H9 (cell line): ENCODE results near the gene YIPF5. TPM values are rescaled to one million over a fixed set of nuclear protein-coding genes. Genes with fewer than 3 reads are reported as not detected.

ENCODE experiments used
- DNase-seq: peaks from one replicate; pipeline ENCODE4 v3.0.0-alpha.2; 2017
- H2AFZ ChIP-seq: one replicate; pipeline ENCODE4 v1.6.1; 2013; ENCODE audit warnings: mild to moderate bottlenecking, low read length, control low read depth, moderate library complexity
- H2AK5ac ChIP-seq: 2 replicates; pipeline ENCODE4 v1.6.1; 2013; ENCODE audit warnings: low read length, control low read depth, mixed read lengths; ENCODE audit not compliant: insufficient read length
- H2BK120ac ChIP-seq: one replicate; pipeline ENCODE4 v1.6.1; 2013; ENCODE audit warnings: low read depth, mild to moderate bottlenecking, low read length, control low read depth, inconsistent platforms; ENCODE audit not compliant: poor library complexity, severe bottlenecking
- H2BK12ac ChIP-seq: 2 replicates; pipeline ENCODE4 v1.6.1; 2013; ENCODE audit warnings: low read length, control low read depth, mixed read lengths, low read depth; ENCODE audit not compliant: insufficient read length
- H2BK15ac ChIP-seq: 2 replicates; pipeline ENCODE4 v1.6.1; 2013; ENCODE audit warnings: low read depth, low read length, control low read depth
- H2BK20ac ChIP-seq: one replicate; pipeline ENCODE4 v1.6.1; 2013; ENCODE audit warnings: low read depth, mild to moderate bottlenecking, low read length, control low read depth, inconsistent platforms; ENCODE audit not compliant: poor library complexity, severe bottlenecking
- H2BK5ac ChIP-seq: 2 replicates; pipeline ENCODE4 v1.6.1; 2013; ENCODE audit warnings: low read length, control low read depth, mixed read lengths; ENCODE audit not compliant: insufficient read length
- H3K14ac ChIP-seq: 2 replicates; pipeline ENCODE4 v1.6.1; 2013; ENCODE audit warnings: low read length, control low read depth; ENCODE audit not compliant: insufficient read depth
- H3K18ac ChIP-seq: 2 replicates; pipeline ENCODE4 v1.6.1; 2013; ENCODE audit warnings: low read depth, mild to moderate bottlenecking, mixed read lengths, low read length, control low read depth; ENCODE audit not compliant: insufficient read length
- H3K23ac ChIP-seq: 2 replicates; pipeline ENCODE4 v1.6.1; 2013; ENCODE audit warnings: low read length, control low read depth, mixed read lengths, low read depth; ENCODE audit not compliant: insufficient read length
- H3K23me2 ChIP-seq: 2 replicates; pipeline ENCODE4 v1.6.1; 2013; ENCODE audit warnings: low read depth, mild to moderate bottlenecking, mixed read lengths, low read length, control low read depth; ENCODE audit not compliant: insufficient read length, poor library complexity, severe bottlenecking
- H3K27ac ChIP-seq: 2 replicates; pipeline ENCODE4 v1.5.1; 2013; ENCODE audit warnings: low read length, control low read depth, mixed read lengths, low read depth; ENCODE audit not compliant: insufficient read length
- H3K27me3 ChIP-seq: 2 replicates; pipeline ENCODE4 v1.6.1; 2013; ENCODE audit warnings: low read length, control low read depth, inconsistent platforms; ENCODE audit not compliant: insufficient read depth
- H3K4ac ChIP-seq: 2 replicates; pipeline ENCODE4 v1.6.1; 2013; ENCODE audit warnings: low read depth, mild to moderate bottlenecking, control low read depth, inconsistent platforms, low read length, moderate library complexity
- H3K4me1 ChIP-seq: 2 replicates; pipeline ENCODE4 v1.6.1; 2013; ENCODE audit warnings: low read length, control low read depth, inconsistent platforms; ENCODE audit not compliant: insufficient read depth
- H3K4me2 ChIP-seq: 2 replicates; pipeline ENCODE4 v1.6.1; 2013; ENCODE audit warnings: low read length, control low read depth, mixed read lengths; ENCODE audit not compliant: insufficient read length, insufficient read depth
- H3K56ac ChIP-seq: 2 replicates; pipeline ENCODE4 v1.6.1; 2013; ENCODE audit warnings: low read depth, mild to moderate bottlenecking, mixed read lengths, low read length, control low read depth; ENCODE audit not compliant: insufficient read length
- H3K79me1 ChIP-seq: 2 replicates; pipeline ENCODE4 v1.6.1; 2013; ENCODE audit warnings: low read depth, mild to moderate bottlenecking, moderate library complexity, low read length, control low read depth, inconsistent platforms; ENCODE audit not compliant: insufficient read depth, poor library complexity, severe bottlenecking
- H3K79me2 ChIP-seq: 2 replicates; pipeline ENCODE4 v1.6.1; 2013; ENCODE audit warnings: low read length, control low read depth, inconsistent platforms; ENCODE audit not compliant: insufficient read depth
- H3K9ac ChIP-seq: 2 replicates; pipeline ENCODE4 v1.6.1; 2013; ENCODE audit warnings: low read length, control low read depth, mixed read lengths; ENCODE audit not compliant: insufficient read length; ENCODE audit errors: extremely low read depth
- H3K9me3 ChIP-seq: one replicate; pipeline ENCODE4 v1.6.1; 2013; ENCODE audit warnings: low read depth, low read length, inconsistent platforms; ENCODE audit not compliant: control insufficient read depth
- H3T11ph ChIP-seq: one replicate; pipeline ENCODE4 v1.6.1; 2013; ENCODE audit warnings: mild to moderate bottlenecking, low read length, control low read depth, inconsistent platforms
- H4K20me1 ChIP-seq: one replicate; pipeline ENCODE4 v1.6.1; 2013; ENCODE audit not compliant: control insufficient read depth, insufficient read length, insufficient read depth
- H4K5ac ChIP-seq: 2 replicates; pipeline ENCODE4 v1.6.1; 2013; ENCODE audit warnings: low read depth, mild to moderate bottlenecking, mixed read lengths, low read length, control low read depth; ENCODE audit not compliant: insufficient read length
- H4K8ac ChIP-seq: replicated peaks from 2 replicates; pipeline ENCODE4 v1.6.1; 2013; ENCODE audit warnings: low read length, control low read depth, mixed read lengths, low read depth; ENCODE audit not compliant: insufficient read length
- H4K91ac ChIP-seq: 2 replicates; pipeline ENCODE4 v1.6.1; 2013; ENCODE audit warnings: low read depth, mild to moderate bottlenecking, moderate library complexity, mixed read lengths, low read length, control low read depth; ENCODE audit not compliant: insufficient read length
- H3K27ac Mint-ChIP-seq, 3 experiments: 2 replicates in 2 of 3; 3 replicates in 1 of 3; pipeline ENCODE4 v1.8.0; 2020 to 2021; ENCODE audit warnings: mixed read lengths in 3 of 3, mild to moderate bottlenecking in 1 of 3, moderate library complexity in 1 of 3
- H3K27me3 Mint-ChIP-seq: 2 replicates; pipeline ENCODE4 v1.8.0; 2021; ENCODE audit warnings: low read depth, mild to moderate bottlenecking, moderate library complexity, mixed read lengths
- H3K36me3 Mint-ChIP-seq, 3 experiments: 2 replicates in 2 of 3; 3 replicates in 1 of 3; pipeline ENCODE4 v1.8.0; 2020 to 2021; ENCODE audit warnings: low read depth in 3 of 3, mixed read lengths in 3 of 3; ENCODE audit not compliant: insufficient read depth in 1 of 3
- H3K4me1 Mint-ChIP-seq, 2 experiments: 2 replicates each; pipeline ENCODE4 v1.8.0; 2020; ENCODE audit warnings: mixed read lengths in 2 of 2
- H3K4me3 Mint-ChIP-seq, 2 experiments: 2 replicates in 1 of 2; 3 replicates in 1 of 2; pipeline ENCODE4 v1.8.0; 2020 to 2021; ENCODE audit warnings: mild to moderate bottlenecking in 2 of 2, mixed read lengths in 2 of 2, moderate library complexity in 1 of 2
- H3K9me3 Mint-ChIP-seq, 2 experiments: 2 replicates in 1 of 2; 3 replicates in 1 of 2; pipeline ENCODE4 v1.8.0; 2020; ENCODE audit warnings: mild to moderate bottlenecking in 2 of 2, mixed read lengths in 2 of 2, moderate library complexity in 1 of 2
- WGBS: extraction: QIAGEN DNeasy Blood & Tissue Kit; methylation state at CpG from one replicate; pipeline ENCODE4 v1.1.7; 2013; ENCODE audit warnings: missing lambda C conversion rate, low lambda C conversion rate, mixed read lengths; ENCODE audit not compliant: insufficient read length; ENCODE audit errors: extremely low coverage; 5-methylcytosine and 5-hydroxymethylcytosine counted together
- total RNA-seq: library from RNA; stranded (reverse); gene quantifications from 2 replicates; pipeline ENCODE4 v1.2.1, GENCODE V29; 2021
- TF ChIP-seq, protein P1 (sequence below): fragments of 200-600 bp; sonication (generic); conservative IDR thresholded peaks from 3 replicates; pipeline ENCODE4 v1.8.0; 2021; ENCODE audit warnings: antibody characterized with exemption, mild to moderate bottlenecking

YIPF5 gene
- total RNA-seq, 1 experiment from 2014 or later = 44.6 TPM

DNA sequence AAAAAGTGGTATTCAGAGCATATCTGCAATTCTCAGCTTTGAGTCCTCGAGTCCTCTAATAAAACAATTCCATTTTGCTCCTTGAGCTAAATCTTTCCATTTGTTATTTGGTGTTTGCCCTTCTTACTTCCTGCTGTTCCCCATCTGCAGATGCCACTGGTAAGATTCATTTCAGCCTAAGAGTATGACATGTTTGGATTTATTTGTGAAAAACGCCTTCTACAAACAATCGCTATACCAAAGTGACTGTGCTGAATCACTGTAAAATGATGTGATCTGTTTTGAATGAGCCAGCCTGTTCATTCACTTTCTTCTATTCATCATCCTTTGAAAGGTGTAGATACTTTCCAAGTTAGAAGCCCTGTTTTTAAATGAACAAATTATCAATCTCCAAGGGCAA is 27.9 kb upstream of the YIPF5 start:
- Histone ChIP-seq H3K79me1 (no peaks in the 10 kb centered on the region), H3K4me2 (no peak overlapping the region), H2BK20ac (no peak overlapping the region), H2BK5ac (no peak overlapping the region), H2BK15ac (no peak overlapping the region), H3K9ac (no peak overlapping the region), H3K23me2 (no peaks in the 10 kb centered on the region), H2AK5ac (no peak overlapping the region), H3K14ac (no peak overlapping the region), H3K27me3 (no peaks in the 10 kb centered on the region; the same call in 1 of the 2 replicates), H2AFZ (no peak overlapping the region), H4K8ac (no peak overlapping the region), H3T11ph (no peak overlapping the region), H3K27ac (no peak overlapping the region), H2BK120ac (no peak overlapping the region), H3K79me2 (no peaks in the 10 kb centered on the region), H4K5ac (no peak overlapping the region), H3K9me3 (no peaks in the 10 kb centered on the region), H4K20me1 (no peaks in the 10 kb centered on the region), H2BK12ac (no peak overlapping the region), H3K4ac (no peak overlapping the region), H4K91ac (no peak overlapping the region), H3K18ac (no peak overlapping the region), H3K4me1 (no peaks in the 10 kb centered on the region), H3K23ac (no peak overlapping the region), H3K56ac (no peak overlapping the region)
- Mint-ChIP-seq H3K27me3 (no peaks in the 10 kb centered on the region; the same call in 1 of the 2 replicates), H3K27ac (no peak overlapping the region), H3K9me3 (no peaks in the 10 kb centered on the region), H3K36me3 (no peaks in the 10 kb centered on the region), H3K4me1 (no peaks in the 10 kb centered on the region), H3K4me3 (no peak overlapping the region)
- DNase-seq = no peak
- WGBS = no CpG with 5 or more reads among the region's 3 CpGs
- TF ChIP-seq, protein P1, sequence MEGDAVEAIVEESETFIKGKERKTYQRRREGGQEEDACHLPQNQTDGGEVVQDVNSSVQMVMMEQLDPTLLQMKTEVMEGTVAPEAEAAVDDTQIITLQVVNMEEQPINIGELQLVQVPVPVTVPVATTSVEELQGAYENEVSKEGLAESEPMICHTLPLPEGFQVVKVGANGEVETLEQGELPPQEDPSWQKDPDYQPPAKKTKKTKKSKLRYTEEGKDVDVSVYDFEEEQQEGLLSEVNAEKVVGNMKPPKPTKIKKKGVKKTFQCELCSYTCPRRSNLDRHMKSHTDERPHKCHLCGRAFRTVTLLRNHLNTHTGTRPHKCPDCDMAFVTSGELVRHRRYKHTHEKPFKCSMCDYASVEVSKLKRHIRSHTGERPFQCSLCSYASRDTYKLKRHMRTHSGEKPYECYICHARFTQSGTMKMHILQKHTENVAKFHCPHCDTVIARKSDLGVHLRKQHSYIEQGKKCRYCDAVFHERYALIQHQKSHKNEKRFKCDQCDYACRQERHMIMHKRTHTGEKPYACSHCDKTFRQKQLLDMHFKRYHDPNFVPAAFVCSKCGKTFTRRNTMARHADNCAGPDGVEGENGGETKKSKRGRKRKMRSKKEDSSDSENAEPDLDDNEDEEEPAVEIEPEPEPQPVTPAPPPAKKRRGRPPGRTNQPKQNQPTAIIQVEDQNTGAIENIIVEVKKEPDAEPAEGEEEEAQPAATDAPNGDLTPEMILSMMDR = no peak
